Skeletal muscle tissue (tissue), 5 donors: ENCODE results near the gene COQ6. TPM values are rescaled to one million over a fixed set of nuclear protein-coding genes. Genes with fewer than 3 reads are reported as not detected.
"Not testable (repeated sequence)": the region's sequence is repeated elsewhere in the genome, so short reads cannot be mapped to it uniquely, and the experiment has no call there.

ENCODE experiments used
- H3K27ac ChIP-seq: one replicate; pipeline ENCODE4 v1.7.0; 2013; ENCODE audit warnings: mild to moderate bottlenecking, low read depth, low read length, inconsistent platforms
- H3K27me3 ChIP-seq, 3 donors: one replicate each; pipeline ENCODE4 v1.7.0; 2013; ENCODE audit warnings: low read length in 3 of 3; ENCODE audit not compliant: control insufficient read depth in 3 of 3, insufficient read depth in 3 of 3
- H3K36me3 ChIP-seq, 3 donors: one replicate each; pipeline ENCODE4 v1.7.0; 2013; ENCODE audit warnings: low read length in 3 of 3; ENCODE audit not compliant: control insufficient read depth in 3 of 3, insufficient read depth in 3 of 3
- H3K4me1 ChIP-seq, 3 donors: one replicate each; pipeline ENCODE4 v1.7.0; 2013; ENCODE audit warnings: low read length in 3 of 3, mild to moderate bottlenecking in 3 of 3; ENCODE audit not compliant: control insufficient read depth in 3 of 3, insufficient read depth in 3 of 3
- H3K4me3 ChIP-seq, 3 donors: one replicate each; pipeline ENCODE4 v1.7.0; 2013; ENCODE audit warnings: low read length in 3 of 3
- H3K9ac ChIP-seq, 3 donors: one replicate each; pipeline ENCODE4 v1.7.0; 2013; ENCODE audit warnings: low read length in 3 of 3, mild to moderate bottlenecking in 3 of 3, moderate library complexity in 2 of 3, low read depth in 1 of 3
- H3K9me3 ChIP-seq, 3 donors: one replicate each; pipeline ENCODE4 v1.7.0; 2013; ENCODE audit warnings: low read length in 3 of 3; ENCODE audit not compliant: control insufficient read depth in 3 of 3
- small RNA-seq: library from RNA; depleted of rRNA; stranded (forward); fragments of <200 nt; gene quantifications from one replicate; pipeline ENCODE3, GENCODE V24; 2014
- total RNA-seq: library from RNA; depleted of rRNA; stranded (reverse); fragments of >200 nt; gene quantifications from one replicate; pipeline ENCODE4 v1.2.3, GENCODE V29; 2014
- donor health status: Osteomylitis.

COQ6 gene
- total RNA-seq, 1 donor from 2014 or later, result 34.4 TPM

DNA sequence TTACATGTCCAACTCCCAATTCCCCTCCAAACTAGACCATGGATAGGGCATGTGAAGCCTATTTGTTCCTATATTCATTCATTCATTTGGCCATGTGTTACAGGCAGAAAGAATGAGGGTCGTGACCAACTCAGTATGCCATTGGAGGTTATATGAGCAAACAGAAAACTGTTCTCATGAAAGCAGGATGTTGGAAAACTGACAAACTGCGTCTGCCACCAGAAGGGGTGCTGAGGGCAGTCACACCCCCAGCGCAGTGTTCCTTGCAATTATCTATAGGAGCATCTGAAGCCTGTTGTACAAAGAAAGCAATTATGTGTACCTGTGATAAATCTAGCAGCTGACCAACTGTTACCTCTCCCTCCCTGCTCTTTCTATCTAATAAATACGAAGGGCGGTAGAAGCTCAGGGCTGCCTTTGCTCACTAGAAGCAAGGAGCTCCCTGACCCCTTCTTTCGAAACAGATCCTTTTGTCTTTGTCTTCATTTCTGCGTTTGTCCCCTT is 47.9 kb downstream of the COQ6 start:
- Histone ChIP-seq H3K27ac (no peak overlapping the region), H3K36me3 (peaks cover 12 to 15% (median 14%) of the 10 kb centered on the region in 3 donors), H3K4me3 (no peak overlapping the region), H3K9ac (no peak overlapping the region), H3K4me1 (no peaks in the 10 kb centered on the region), H3K27me3 (no peaks in the 10 kb centered on the region), H3K9me3 (no peaks in the 10 kb centered on the region)

GRCh38 chr14:73998726-73999125 is 48.6 kb downstream of the COQ6 start:
- no peak overlapping the region for H3K9ac ChIP-seq
- H3K27me3 ChIP-seq, result no peaks in the 10 kb centered on the region
- H3K9me3 ChIP-seq, result no peaks in the 10 kb centered on the region
- H3K4me3 ChIP-seq, result no peak overlapping the region
- no peak overlapping the region for H3K27ac ChIP-seq
- H3K4me1 ChIP-seq, result no peaks in the 10 kb centered on the region
- H3K36me3 ChIP-seq, result peaks cover 14 to 18% (median 14%) of the 10 kb centered on the region in 3 donors

- peaks cover 16 to 21% (median 17%) of the 10 kb centered on the region in 3 donors for H3K36me3 ChIP-seq
- H3K27me3 ChIP-seq, H3K9me3 ChIP-seq, H3K4me3 ChIP-seq, H3K4me1 ChIP-seq, H3K9ac ChIP-seq, H3K27ac ChIP-seq: not testable (repeated sequence)
Measured at GRCh38 chr14:74005664-74006063, 55.6 kb downstream of the COQ6 start.

- H3K4me3 ChIP-seq, result no peak overlapping the region
- peaks cover 24 to 29% (median 24%) of the 10 kb centered on the region in 3 donors for H3K36me3 ChIP-seq
- no peak overlapping the region for H3K9ac ChIP-seq
- H3K4me1 ChIP-seq, result no peaks in the 10 kb centered on the region
- no peak overlapping the region for H3K27ac ChIP-seq
- no peaks in the 10 kb centered on the region for H3K9me3 ChIP-seq
- no peaks in the 10 kb centered on the region for H3K27me3 ChIP-seq
Measured at GRCh38 chr14:74008843-74009499, 58.9 kb downstream of the COQ6 start.

Small RNAs within 50 kb of the gene (small RNA-seq; reads per million reads assigned to genes)
- not detected for gene AC005480.2
- not detected for gene RF00019

Other genes starting within 250 kb of the COQ6 start
- 15.1 TPM for gene PNMA1, start 235.9 kb upstream of the COQ6 start, total RNA-seq
- gene PTGR2, start 98.5 kb upstream of the COQ6 start, total RNA-seq, result 5.7 TPM
- 71.0 TPM for gene ZNF410, start 63.4 kb upstream of the COQ6 start, total RNA-seq
- gene FAM161B, start 208 bp upstream of the COQ6 start, total RNA-seq, result 5.7 TPM
- gene ENTPD5, start 69.0 kb downstream of the COQ6 start, total RNA-seq, result 5.2 TPM
- 2.1 TPM for gene BBOF1, start 69.0 kb downstream of the COQ6 start, total RNA-seq
- 24.0 TPM for gene ALDH6A1, start 134.2 kb downstream of the COQ6 start, total RNA-seq
- 11.5 TPM for gene LIN52, start 134.7 kb downstream of the COQ6 start, total RNA-seq